Endothelial cell (in vitro differentiated cells): ENCODE results near the gene FAM53B. TPM values are rescaled to one million over a fixed set of nuclear protein-coding genes. Genes with fewer than 3 reads are reported as not detected.
A peak's percentile ranks its signal among the peaks of the same experiment; 100 is the strongest.

Source experiments
- DNase-seq: peaks from one replicate; pipeline ENCODE4 v3.0.0; 2021; ENCODE audit warnings: low spot score
- H3K27ac Mint-ChIP-seq: one replicate; pipeline ENCODE4 v1.8.0; 2021; ENCODE audit warnings: mixed read lengths, inconsistent platforms; ENCODE audit not compliant: unreplicated experiment
- H3K27me3 Mint-ChIP-seq: one replicate; pipeline ENCODE4 v1.8.0; 2021; ENCODE audit warnings: mild to moderate bottlenecking, moderate library complexity, mixed read lengths, inconsistent platforms; ENCODE audit not compliant: unreplicated experiment
- H3K36me3 Mint-ChIP-seq: one replicate; pipeline ENCODE4 v1.8.0; 2021; ENCODE audit warnings: mild to moderate bottlenecking, low read depth, mixed read lengths, inconsistent platforms; ENCODE audit not compliant: unreplicated experiment
- H3K4me1 Mint-ChIP-seq: one replicate; pipeline ENCODE4 v1.8.0; 2021; ENCODE audit warnings: mild to moderate bottlenecking, mixed read lengths, inconsistent platforms; ENCODE audit not compliant: unreplicated experiment
- H3K4me3 Mint-ChIP-seq: one replicate; pipeline ENCODE4 v1.8.0; 2021; ENCODE audit warnings: mild to moderate bottlenecking, mixed read lengths, inconsistent platforms; ENCODE audit not compliant: unreplicated experiment
- H3K9me3 Mint-ChIP-seq: one replicate; pipeline ENCODE4 v1.8.0; 2021; ENCODE audit warnings: mixed read lengths, inconsistent platforms; ENCODE audit not compliant: unreplicated experiment
- CTCF ChIP-seq: fragments of 200-600 bp; sonication (generic); IDR thresholded peaks from one replicate; pipeline ENCODE4 v1.5.0; 2021; ENCODE audit warnings: antibody characterized with exemption; ENCODE audit not compliant: unreplicated experiment
- total RNA-seq: library from RNA; stranded (reverse); fragmentation: NEBNext Ultra II Directional; extraction: Animal tissue kit (Norgen Biotek cat#: 25700); gene quantifications from one replicate; pipeline ENCODE4 v1.2.1, GENCODE V29; 2021; ENCODE audit not compliant: unreplicated experiment

FAM53B gene
- total RNA-seq, 1 donor from 2014 or later, result 21.0 TPM

DNA sequence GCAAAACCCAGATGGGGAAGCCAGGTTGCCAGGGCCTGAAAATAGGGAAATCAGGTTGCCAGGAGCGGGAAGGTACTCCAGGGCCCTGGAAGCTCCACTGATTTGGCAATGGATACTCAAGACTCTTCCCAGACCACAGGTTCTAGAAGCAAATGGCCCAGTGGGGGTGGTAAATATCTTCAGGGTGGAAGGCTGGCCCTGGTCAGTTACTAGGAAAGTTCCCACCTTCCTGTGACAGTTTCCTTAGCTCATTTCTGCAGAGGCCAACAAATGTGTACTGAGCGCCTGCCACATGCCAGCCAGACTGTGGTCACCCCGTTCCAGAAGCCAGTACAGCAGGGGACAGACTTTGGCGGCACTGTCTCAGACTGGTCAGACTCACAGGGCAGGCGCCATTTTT is 113.6 kb downstream of the FAM53B start:
- H3K27me3 Mint-ChIP-seq, result peaks cover 7% of the 10 kb centered on the region
- no peak for TF ChIP-seq CTCF
- H3K4me3 Mint-ChIP-seq, result no peak overlapping the region
- H3K36me3 Mint-ChIP-seq, result no peaks in the 10 kb centered on the region
- H3K4me1 Mint-ChIP-seq, result peaks cover 17% of the 10 kb centered on the region
- no peaks in the 10 kb centered on the region for H3K9me3 Mint-ChIP-seq
- H3K27ac Mint-ChIP-seq, result no peak overlapping the region
- DNase-seq, result no peak

- H3K4me3 Mint-ChIP-seq, result no peak overlapping the region
- H3K4me1 Mint-ChIP-seq, result peaks cover 17% of the 10 kb centered on the region
- H3K27ac Mint-ChIP-seq, result no peak overlapping the region
- H3K36me3 Mint-ChIP-seq, result no peaks in the 10 kb centered on the region
- H3K27me3 Mint-ChIP-seq, result peaks cover 7% of the 10 kb centered on the region
- no peak for TF ChIP-seq CTCF
- DNase-seq, result no peak
- H3K9me3 Mint-ChIP-seq, result no peaks in the 10 kb centered on the region
Observed at GRCh38 chr10:124629842-124630241, 114.3 kb downstream of the FAM53B start.

DNA sequence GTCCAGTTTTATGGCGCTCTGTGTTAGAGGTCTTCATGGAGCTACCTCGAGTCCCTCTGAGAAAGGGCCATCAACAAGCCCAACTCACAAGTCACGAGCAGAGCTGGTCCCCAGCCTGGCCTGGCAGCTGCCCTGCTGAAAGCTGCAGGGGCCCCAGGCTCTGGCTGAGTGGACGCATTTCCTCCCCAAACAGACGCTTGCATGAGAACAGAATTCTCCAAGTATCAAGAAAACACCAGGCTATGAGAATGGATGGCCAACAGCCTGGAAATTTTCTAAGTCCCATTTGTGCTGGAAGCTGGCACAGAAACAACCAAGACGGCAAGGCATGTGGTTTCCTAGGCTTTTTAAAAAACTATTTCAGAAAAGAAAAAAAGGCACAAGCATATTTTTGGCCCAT is 114.8 kb downstream of the FAM53B start:
- peaks cover 17% of the 10 kb centered on the region for H3K4me1 Mint-ChIP-seq
- no peak overlapping the region for H3K27ac Mint-ChIP-seq
- no peaks in the 10 kb centered on the region for H3K36me3 Mint-ChIP-seq

DNA sequence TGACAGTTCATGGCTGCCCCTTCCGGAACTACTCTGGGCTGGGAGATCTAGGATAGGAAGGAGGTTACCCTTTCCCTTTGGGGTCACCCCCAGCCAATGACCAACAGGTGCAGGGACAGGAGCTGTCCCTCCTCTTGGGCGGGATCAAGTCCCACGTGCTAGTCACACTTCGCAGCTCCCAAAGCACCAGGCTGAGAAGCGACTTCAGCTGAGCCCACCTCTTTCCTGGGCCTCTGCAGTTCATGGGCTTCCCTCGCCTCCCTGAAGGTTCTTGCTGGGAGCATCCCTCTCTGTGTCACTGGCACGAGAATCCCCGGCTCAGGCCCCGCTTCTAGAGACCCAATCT is 115.5 kb downstream of the FAM53B start:
- Mint-ChIP-seq H3K27ac (no peak overlapping the region), H3K4me3 (no peak overlapping the region), H3K36me3 (peaks cover 4% of the 10 kb centered on the region), H3K27me3 (peaks cover 13% of the 10 kb centered on the region), H3K9me3 (no peaks in the 10 kb centered on the region), H3K4me1 (peaks cover 17% of the 10 kb centered on the region)
- DNase-seq, result no peak
- TF ChIP-seq CTCF, result no peak

More for the DNA sequence above, 114.8 kb downstream of the FAM53B start:
- H3K27me3 Mint-ChIP-seq, result peaks cover 8% of the 10 kb centered on the region
- no peak for TF ChIP-seq CTCF
- H3K9me3 Mint-ChIP-seq, result no peaks in the 10 kb centered on the region
- DNase-seq, result no peak
- H3K4me3 Mint-ChIP-seq, result peak overlapping the region; percentile 53

DNA sequence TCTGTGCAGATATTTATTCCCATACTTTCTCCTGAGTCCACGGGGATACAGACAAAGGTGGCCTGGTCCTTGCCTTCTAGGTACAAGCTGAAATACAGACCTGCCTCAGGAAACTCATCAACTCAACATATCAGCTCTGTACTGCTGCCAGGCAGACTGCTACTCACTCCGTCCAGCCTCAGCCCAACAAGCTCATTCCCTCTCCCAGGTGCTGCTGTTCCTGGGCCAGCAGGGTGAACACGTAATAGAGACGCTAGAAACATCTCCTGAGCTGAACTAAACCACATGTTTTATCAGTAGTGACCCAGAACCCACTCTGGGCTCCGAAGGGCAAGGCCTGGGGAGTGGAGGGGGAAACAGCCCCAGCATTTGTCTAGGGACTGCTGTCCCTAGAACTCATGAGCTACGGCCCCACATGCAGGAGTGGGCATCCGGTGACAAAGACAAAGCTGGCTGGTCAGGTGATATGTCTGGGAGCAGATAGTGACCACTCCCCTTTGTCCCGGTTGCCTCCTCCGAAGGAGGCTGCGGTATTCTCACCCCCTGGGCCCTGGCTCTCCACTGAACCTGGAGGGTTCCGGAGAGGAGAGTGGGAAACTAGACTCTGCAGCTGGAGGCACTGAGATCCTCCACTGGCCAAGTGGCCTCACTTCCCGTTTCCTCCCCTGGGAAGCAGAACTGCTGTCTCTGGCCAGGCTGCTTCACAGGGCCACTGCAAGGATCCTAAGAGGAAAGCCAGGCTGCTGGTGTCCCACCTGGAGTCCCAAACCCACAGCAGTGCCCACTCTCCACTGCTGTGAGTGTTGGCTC is 116.1 kb downstream of the FAM53B start:
- no peak for DNase-seq
- no peak for TF ChIP-seq CTCF
- Mint-ChIP-seq H3K27ac (no peak overlapping the region), H3K27me3 (peaks cover 13% of the 10 kb centered on the region), H3K4me3 (no peak overlapping the region), H3K4me1 (peaks cover 17% of the 10 kb centered on the region), H3K36me3 (peaks cover 5% of the 10 kb centered on the region), H3K9me3 (no peaks in the 10 kb centered on the region)
